LNCAP (cell line): ENCODE results near the gene AKR1E2.

Experiments
- TF ChIP-seq, protein P1 (sequence below): fragments of 450-650 bp; IDR thresholded peaks from 2 replicates; pipeline ENCODE4 v1.5.1; 2017; ENCODE audit warnings: mild to moderate bottlenecking

AKR1E2 gene

DNA sequence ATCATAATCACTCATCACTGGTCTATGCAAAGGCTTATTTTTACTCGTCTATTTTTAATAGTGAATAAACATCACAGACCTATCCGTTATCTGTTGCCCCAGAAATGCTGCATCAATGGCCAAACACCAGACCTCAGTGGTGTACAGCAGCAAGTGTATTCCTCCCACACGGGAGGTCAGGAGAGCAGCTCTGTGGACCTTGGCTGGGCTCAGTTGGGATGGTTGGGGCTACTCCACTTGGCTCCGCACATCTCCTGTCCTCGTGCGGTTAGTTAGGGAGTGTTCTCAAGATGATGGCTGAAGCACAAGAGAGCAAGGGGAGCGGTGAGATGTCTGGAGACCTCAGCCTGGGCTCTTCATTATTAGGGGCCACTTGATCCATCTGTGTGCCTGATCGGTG, 2.0 kb downstream of the AKR1E2 start:
- TF ChIP-seq, protein P1, sequence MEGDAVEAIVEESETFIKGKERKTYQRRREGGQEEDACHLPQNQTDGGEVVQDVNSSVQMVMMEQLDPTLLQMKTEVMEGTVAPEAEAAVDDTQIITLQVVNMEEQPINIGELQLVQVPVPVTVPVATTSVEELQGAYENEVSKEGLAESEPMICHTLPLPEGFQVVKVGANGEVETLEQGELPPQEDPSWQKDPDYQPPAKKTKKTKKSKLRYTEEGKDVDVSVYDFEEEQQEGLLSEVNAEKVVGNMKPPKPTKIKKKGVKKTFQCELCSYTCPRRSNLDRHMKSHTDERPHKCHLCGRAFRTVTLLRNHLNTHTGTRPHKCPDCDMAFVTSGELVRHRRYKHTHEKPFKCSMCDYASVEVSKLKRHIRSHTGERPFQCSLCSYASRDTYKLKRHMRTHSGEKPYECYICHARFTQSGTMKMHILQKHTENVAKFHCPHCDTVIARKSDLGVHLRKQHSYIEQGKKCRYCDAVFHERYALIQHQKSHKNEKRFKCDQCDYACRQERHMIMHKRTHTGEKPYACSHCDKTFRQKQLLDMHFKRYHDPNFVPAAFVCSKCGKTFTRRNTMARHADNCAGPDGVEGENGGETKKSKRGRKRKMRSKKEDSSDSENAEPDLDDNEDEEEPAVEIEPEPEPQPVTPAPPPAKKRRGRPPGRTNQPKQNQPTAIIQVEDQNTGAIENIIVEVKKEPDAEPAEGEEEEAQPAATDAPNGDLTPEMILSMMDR: no peak

DNA sequence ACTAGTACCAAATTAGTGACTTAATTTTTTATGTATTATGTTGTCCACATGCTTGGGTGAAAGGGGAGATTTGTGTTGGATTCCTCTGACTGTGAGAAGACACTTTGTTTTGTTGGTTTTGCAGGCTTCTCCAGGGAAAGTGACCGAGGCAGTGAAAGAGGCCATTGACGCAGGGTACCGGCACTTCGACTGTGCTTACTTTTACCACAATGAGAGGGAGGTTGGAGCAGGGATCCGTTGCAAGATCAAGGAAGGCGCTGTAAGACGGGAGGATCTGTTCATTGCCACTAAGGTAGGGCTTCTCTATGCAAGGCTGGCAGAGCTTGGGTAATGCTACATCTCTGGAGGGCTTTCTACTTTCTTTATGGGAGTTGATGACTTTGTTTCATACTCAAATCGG, 4.5 kb downstream of the AKR1E2 start:
- TF ChIP-seq, protein P1: no peak

DNA sequence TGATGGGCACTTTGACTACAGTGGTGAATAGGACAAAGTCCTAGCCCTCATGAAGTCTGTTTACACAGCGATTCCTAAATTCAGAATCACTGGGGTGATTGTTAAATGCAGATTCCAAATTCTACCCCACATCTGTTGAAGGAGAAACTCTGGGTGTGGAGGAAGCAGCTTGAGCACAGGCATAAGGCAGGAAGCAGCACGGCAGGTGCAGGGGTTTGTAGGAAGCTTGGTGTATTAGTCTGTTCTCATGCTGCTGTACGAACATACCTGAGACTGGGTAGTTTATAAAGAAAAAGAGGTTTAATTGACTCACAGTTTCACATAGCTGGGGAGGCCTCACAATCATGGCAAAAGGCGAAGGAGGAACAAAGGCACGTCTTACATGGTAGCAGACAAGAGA, 5.1 kb downstream of the AKR1E2 start:
- TF ChIP-seq, protein P1: no peak

DNA sequence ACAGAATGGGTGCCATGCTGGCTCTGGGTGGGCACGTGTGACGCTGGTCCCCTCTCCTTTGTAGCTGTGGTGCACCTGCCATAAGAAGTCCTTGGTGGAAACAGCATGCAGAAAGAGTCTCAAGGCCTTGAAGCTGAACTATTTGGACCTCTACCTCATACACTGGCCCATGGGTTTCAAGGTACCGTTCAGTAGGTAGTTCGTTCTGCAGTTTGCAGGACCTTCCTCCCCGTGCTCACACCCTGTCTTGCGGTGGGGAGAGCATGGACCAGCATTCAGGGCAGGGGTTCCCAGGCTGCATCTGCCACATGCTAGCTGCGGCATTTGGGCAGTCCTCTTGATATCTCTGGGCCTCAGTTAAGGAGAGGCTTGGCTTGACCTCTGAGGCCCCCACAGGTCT, 7.3 kb downstream of the AKR1E2 start:
- TF ChIP-seq, protein P1: no peak

DNA sequence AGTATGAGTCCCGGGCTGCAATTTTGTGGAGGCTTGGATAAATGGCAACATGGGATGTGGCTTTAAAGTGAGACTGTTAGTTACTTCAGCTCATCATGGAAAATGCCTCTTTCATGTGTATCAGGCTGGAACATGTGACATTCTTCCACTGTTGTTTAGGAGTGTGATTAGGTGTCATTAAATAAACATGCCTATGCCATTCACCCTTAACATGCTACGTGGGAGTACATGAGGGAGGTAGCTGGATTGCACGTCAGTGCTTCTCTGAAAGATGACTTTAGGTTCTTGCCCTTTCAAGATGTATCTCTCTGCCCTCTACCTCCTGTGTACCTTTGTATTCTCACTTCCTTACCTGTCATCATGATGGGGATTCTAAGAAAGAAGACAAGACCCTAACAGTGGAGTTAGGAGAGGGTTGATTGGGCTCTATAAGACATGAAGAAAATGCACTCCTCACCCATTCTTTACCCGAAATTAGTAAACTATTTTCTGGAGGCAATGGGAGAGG, 8.9 kb downstream of the AKR1E2 start:
- TF ChIP-seq, protein P1: no peak

DNA sequence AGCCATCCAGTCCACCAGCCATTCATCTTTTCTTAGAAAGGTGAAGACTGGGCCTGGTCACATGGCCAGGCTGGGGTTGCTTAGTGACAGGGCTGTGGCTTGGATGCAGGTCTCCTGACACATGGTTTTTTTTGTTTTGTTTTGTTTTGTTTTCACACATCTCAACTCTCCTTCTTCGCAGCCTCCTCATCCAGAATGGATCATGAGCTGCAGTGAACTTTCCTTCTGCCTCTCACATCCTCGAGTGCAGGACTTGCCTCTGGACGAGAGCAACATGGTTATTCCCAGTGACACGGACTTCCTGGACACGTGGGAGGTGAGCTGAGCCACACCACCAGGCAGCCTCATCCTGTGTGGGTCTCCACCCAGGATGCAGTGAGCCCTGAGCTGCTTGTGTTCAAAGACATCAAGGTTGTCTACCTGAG, 9.5 kb downstream of the AKR1E2 start:
- TF ChIP-seq, protein P1: no peak

DNA sequence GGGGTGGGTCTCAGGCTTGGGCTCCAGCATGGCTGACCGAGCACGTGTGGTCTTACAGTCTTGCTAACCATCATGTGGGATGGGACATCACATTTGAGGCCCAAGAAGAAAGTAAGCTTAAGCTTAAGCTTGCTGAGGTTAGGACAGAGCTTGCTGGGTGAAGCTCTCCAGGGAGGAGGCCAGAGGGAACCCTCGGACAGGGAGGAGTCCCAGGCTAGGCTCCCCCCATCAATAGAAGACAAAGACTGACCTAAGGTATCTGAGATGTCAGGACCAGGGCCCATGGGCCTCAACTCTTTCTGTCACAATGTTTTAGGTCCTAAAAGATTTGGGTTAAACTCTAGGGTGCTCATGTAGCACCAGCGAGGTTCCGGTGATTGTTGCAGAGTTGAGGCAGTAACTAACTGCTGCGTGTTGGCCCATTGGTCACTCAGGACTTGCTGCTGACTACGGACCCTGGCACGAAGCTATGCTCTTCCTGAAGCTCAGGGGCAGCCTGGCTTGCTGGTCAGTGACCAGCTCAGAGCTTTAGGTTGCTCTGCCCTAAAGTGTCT, 10.5 kb downstream of the AKR1E2 start:
- TF ChIP-seq, protein P1: no peak

DNA sequence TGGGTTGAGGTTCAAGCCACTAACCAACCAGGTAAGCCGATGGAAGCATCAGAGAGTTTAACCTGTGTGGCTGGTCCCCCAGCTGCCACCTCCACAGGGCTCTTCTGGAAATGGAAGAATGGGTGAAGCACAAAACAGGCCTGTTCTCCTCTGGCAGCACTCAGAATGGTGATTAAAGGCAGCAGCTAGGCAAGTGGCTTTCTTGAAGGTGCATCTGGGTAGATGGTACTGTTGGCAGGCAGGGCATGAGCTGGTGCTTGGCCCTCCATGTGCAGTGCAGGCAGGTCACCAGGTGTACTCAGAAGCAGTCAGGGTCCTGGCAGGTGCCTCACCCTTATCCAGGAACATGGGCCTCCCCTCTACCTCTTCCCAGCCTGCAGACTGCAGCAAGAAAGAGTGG, 11.5 kb downstream of the AKR1E2 start:
- TF ChIP-seq, protein P1: no peak
